ENCODE results near the gene IGSF9B. TPM values are rescaled to one million over a fixed set of nuclear protein-coding genes. Genes with fewer than 3 reads are reported as not detected.
A peak's percentile ranks its signal among the peaks of the same experiment; 100 is the strongest.

The IGSF9B gene
- total and polyA plus RNA-seq, 10 of the 15 experiments (the other 5 are each of a cell fraction or from before 2014, with no cell fraction given), result 0.03 to 3.7 (median 0.20) TPM; not detected in 2

DNA sequence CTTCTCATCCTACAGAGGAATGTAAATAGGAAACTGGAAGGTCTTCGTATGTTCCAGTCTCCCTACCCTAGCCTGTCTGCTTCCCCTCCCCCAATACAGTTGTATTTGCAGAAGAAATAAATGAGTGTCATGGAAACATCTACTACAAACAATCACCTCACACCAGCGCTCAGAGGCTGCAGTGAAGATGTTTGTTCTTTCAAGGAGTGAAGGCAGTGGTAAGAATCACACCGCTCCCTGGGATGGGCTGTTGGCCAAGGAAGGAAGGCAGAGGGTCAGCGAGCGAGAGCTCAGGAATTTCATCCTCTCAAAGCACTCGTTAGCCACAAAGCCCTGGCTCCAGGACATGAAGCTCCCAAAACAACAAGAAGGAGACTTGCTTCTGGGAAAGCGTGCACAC, 1.1 kb upstream of the IGSF9B start (continued):
- TF ChIP-seq, protein P1, sequence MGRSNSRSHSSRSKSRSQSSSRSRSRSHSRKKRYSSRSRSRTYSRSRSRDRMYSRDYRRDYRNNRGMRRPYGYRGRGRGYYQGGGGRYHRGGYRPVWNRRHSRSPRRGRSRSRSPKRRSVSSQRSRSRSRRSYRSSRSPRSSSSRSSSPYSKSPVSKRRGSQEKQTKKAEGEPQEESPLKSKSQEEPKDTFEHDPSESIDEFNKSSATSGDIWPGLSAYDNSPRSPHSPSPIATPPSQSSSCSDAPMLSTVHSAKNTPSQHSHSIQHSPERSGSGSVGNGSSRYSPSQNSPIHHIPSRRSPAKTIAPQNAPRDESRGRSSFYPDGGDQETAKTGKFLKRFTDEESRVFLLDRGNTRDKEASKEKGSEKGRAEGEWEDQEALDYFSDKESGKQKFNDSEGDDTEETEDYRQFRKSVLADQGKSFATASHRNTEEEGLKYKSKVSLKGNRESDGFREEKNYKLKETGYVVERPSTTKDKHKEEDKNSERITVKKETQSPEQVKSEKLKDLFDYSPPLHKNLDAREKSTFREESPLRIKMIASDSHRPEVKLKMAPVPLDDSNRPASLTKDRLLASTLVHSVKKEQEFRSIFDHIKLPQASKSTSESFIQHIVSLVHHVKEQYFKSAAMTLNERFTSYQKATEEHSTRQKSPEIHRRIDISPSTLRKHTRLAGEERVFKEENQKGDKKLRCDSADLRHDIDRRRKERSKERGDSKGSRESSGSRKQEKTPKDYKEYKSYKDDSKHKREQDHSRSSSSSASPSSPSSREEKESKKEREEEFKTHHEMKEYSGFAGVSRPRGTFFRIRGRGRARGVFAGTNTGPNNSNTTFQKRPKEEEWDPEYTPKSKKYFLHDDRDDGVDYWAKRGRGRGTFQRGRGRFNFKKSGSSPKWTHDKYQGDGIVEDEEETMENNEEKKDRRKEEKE (IDR thresholded peaks at IDR 0.05), result no peak
- TF ChIP-seq, protein P2, sequence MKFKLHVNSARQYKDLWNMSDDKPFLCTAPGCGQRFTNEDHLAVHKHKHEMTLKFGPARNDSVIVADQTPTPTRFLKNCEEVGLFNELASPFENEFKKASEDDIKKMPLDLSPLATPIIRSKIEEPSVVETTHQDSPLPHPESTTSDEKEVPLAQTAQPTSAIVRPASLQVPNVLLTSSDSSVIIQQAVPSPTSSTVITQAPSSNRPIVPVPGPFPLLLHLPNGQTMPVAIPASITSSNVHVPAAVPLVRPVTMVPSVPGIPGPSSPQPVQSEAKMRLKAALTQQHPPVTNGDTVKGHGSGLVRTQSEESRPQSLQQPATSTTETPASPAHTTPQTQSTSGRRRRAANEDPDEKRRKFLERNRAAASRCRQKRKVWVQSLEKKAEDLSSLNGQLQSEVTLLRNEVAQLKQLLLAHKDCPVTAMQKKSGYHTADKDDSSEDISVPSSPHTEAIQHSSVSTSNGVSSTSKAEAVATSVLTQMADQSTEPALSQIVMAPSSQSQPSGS (IDR thresholded peaks at IDR 0.05; ENCODE audit: low read length), result no peak
- TF ChIP-seq, protein P3, sequence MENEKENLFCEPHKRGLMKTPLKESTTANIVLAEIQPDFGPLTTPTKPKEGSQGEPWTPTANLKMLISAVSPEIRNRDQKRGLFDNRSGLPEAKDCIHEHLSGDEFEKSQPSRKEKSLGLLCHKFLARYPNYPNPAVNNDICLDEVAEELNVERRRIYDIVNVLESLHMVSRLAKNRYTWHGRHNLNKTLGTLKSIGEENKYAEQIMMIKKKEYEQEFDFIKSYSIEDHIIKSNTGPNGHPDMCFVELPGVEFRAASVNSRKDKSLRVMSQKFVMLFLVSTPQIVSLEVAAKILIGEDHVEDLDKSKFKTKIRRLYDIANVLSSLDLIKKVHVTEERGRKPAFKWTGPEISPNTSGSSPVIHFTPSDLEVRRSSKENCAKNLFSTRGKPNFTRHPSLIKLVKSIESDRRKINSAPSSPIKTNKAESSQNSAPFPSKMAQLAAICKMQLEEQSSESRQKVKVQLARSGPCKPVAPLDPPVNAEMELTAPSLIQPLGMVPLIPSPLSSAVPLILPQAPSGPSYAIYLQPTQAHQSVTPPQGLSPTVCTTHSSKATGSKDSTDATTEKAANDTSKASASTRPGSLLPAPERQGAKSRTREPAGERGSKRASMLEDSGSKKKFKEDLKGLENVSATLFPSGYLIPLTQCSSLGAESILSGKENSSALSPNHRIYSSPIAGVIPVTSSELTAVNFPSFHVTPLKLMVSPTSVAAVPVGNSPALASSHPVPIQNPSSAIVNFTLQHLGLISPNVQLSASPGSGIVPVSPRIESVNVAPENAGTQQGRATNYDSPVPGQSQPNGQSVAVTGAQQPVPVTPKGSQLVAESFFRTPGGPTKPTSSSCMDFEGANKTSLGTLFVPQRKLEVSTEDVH (IDR thresholded peaks at IDR 0.05; ENCODE audit: low read depth, partially characterized antibody), result no peak

DNA sequence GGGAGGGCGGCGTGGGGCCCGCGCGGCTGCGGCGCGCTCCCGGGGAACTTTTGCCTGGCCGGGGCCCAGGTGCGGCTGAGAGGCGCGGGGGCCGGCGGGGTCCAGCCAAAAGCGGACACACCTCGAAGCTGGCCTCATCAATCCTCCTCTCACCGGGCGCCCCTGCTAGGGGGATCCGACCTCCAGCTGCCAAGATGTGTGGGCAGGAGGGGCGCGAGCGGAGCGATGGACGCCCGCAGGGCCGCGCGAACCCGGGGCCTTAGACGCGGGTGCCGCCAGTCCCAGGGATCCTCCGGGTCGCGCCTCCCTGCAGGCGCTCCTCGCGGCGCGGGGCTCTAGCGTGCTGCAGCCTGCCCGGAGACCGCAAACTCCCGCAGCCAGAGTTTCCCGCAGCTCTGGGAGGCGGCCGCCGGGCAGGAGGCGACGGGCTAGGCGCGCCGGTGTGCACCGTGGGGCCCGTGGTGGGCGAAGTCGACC, 785 bp downstream of the IGSF9B start:
- no peak overlapping the region for H2AFZ ChIP-seq (ENCODE audit: control insufficient read depth, low read depth, low read length)

More for the DNA sequence above, 785 bp downstream of the IGSF9B start:
- TF ChIP-seq SUZ12 (IDR thresholded peaks at IDR 0.05; ENCODE audit: unreplicated experiment) (peak; percentile 61), KDM1A (IDR thresholded peaks at IDR 0.05; ENCODE audit: borderline replicate concordance) (no peak)
- Histone ChIP-seq H3K79me2 (ENCODE audit: control insufficient read depth, insufficient read depth, low read length) (no peaks in the 10 kb centered on the region), H4K20me1 (ENCODE audit: control insufficient read depth, insufficient read depth) (no peaks in the 10 kb centered on the region; the same call in 1 of the 2 replicates), H3K27me3 (replicated peaks in 1 of 2; ENCODE audit: control insufficient read depth in 2 of 2, insufficient read depth in 2 of 2, low read length in 1 of 2) (peaks cover 0 to 14% of the 10 kb centered on the region in 2 experiments), H3K4me1 (ENCODE audit: control insufficient read depth, insufficient read depth, low read length) (no peaks in the 10 kb centered on the region; the same call in 1 of the 2 replicates), H3K9me3 (replicated peaks; ENCODE audit: control insufficient read depth, insufficient read depth, low read length) (no peaks in the 10 kb centered on the region), H3K4me2 (ENCODE audit: control insufficient read depth, insufficient read depth) (peak overlapping the region; percentile 72), H3K36me3 (ENCODE audit: control insufficient read depth in 2 of 2, insufficient read depth in 2 of 2, low read length in 1 of 2) (no peaks in the 10 kb centered on the region), H3K4me3 (peak overlapping the region; percentile 62; the same call in 1 of the 2 replicates), H3K9ac (ENCODE audit: control insufficient read depth, insufficient read depth, low read length) (no peak overlapping the region), H3K27ac (ENCODE audit: control insufficient read depth, insufficient read depth) (no peak overlapping the region)
- FAIRE-seq (no peak), DNase-seq (ENCODE audit: low read depth, low spot score) (no peak), ATAC-seq (no peak; the same call in 2 of the 3 replicates)
- POLR2A ChIA-PET, result interaction anchor here (0.6 kb wide), 1 partner anchor 8 kb away, joined by 4 read pairs; no protein-coding TSS in a partner anchor
- CTCF ChIA-PET, result no interaction called here
- in situ Hi-C loops (cut with MboI) (no loop called here), intact Hi-C loops (cut with micrococcal nuclease; ENCODE audit: unreplicated experiment) (no loop called here)
- WGBS (ENCODE audit: insufficient coverage, insufficient replicate concordance, low lambda C conversion rate, missing lambda C conversion rate), result 31% methylated on average over 32 of the region's 58 CpGs
- RAD21 ChIA-PET (ENCODE audit: unreplicated experiment), result no interaction called here
- SMC1A ChIA-PET (ENCODE audit: uncharacterized antibody, unreplicated experiment), result no interaction called here
- BruUV-seq (replicated peaks), result no TSS peak
